ENCODE measurements around the gene USP40.

Gene USP40

DNA sequence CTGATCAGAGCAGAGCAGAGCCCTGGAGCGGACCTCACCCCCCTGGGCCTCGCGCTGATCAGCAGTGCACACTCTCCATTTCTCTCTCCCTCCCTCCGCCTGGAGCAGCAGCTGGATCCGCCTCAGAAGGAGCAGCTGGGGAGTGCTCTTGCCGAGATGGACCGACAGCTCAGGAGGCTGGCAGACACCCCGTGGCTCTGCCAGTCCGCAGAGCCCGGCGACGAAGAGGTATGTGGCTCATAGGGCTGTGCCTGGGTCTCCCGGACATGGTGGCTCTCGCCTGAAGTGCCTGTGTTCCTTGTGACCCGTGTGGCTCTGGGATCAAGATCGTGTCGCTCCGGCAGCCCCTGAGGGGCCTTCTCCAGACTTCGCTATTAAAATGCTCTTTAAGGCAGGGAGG, 102.5 kb downstream of the USP40 start:
- H3K9me3 ChIP-seq (ENCODE audit: low read length) = no peaks in the 10 kb centered on the region
- peaks cover 70% of the 10 kb centered on the region for H3K36me3 ChIP-seq (ENCODE audit: insufficient read depth, low read length)
- no peaks in the 10 kb centered on the region for H3K27me3 ChIP-seq (ENCODE audit: insufficient read depth, low read length)
- no peak overlapping the region for H2AFZ ChIP-seq (ENCODE audit: low read depth, low read length)
- H3K4me1 ChIP-seq (ENCODE audit: insufficient read depth, low read length) = no peaks in the 10 kb centered on the region
- no peak overlapping the region for H3K4me3 ChIP-seq (ENCODE audit: low read length)

DNA sequence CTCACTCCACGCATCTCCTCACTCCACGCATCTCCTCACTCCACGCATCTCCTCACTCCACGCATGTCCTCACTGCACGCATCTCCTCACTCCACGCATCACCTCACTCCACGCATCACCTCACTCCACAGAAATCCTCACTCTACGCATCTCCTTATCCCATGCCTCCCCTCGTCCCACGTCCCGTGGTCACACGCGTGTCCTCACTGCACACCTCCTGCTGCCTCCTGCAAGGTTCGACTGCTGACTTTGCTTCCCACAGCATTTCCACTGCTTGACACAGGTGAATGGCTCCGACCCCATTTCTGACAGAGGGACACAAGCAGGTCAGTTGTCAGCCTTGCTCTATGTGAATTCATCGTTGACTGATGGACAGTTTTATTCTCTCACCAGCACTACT, 103.0 kb downstream of the USP40 start:
- Histone ChIP-seq H3K4me3 (ENCODE audit: low read length) (no peak overlapping the region), H3K36me3 (ENCODE audit: insufficient read depth, low read length) (peaks cover 69% of the 10 kb centered on the region), H2AFZ (ENCODE audit: low read depth, low read length) (no peak overlapping the region), H3K27me3 (ENCODE audit: insufficient read depth, low read length) (no peaks in the 10 kb centered on the region), H3K9me3 (ENCODE audit: low read length) (no peaks in the 10 kb centered on the region), H3K4me1 (ENCODE audit: insufficient read depth, low read length) (no peaks in the 10 kb centered on the region)

DNA sequence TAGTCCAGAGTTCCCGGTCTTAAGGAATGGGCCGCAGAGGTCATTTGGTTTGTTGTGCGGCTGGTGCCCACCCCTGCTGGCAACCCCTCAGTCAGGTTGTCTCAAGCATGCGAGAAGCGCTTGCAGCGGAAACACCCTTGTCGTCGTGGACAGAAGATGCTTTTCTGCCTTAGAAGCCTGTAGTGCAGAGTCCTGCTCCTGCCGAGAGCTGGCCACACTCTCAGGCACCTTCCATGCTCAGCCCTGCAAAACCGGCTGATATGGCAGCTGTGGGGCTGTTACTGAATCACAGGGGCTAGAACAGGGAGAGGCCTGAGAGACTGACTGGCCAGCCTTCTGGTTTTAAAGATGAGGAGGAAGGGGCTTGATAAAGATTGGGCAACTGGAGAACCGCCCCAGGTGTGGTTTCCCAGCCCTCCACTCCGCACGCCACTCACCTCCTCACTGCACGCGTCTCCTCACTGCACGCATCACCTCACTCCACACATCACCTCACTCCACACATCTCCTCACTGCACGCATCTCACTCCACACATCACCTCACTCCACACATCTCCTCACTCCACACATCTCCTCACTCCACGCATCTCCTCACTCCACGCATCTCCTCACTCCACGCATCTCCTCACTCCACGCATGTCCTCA, 103.6 kb downstream of the USP40 start:
- Histone ChIP-seq H3K4me3 (ENCODE audit: low read length) (no peak overlapping the region), H2AFZ (ENCODE audit: low read depth, low read length) (no peak overlapping the region), H3K9me3 (ENCODE audit: low read length) (no peaks in the 10 kb centered on the region), H3K36me3 (ENCODE audit: insufficient read depth, low read length) (peaks cover 67% of the 10 kb centered on the region), H3K4me1 (ENCODE audit: insufficient read depth, low read length) (no peaks in the 10 kb centered on the region), H3K27me3 (ENCODE audit: insufficient read depth, low read length) (no peaks in the 10 kb centered on the region)

DNA sequence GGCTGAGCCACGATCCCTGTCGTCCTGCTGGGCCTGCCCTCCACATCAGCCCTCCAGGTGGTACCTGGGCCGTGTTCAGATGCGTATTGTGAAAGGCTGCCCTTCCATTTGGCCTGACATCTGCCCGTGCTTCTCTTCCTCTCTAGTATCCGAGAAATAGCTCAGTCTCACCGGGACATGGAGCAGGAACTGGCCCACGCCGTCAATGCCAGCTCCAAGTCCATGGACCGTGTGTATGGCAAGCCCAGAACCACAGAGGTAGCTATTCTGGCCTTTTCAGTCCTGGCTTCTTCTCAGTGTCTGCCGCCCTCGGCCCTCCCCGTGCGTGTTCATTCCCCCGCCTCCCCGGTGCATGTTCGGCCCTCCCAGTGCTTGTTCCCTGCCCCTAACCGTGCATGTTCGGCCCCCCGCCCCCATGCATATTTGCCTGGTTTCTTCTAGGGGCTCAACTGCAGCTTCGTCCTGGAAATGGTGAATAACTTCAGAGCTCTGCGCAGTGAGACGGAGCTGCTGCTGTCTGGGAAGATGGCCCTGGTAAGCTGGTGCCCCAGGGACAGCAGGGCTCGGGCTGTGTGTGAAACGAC, 104.3 kb downstream of the USP40 start:
- H3K4me3 ChIP-seq (ENCODE audit: low read length) = no peak overlapping the region
- H3K4me1 ChIP-seq (ENCODE audit: insufficient read depth, low read length) = no peaks in the 10 kb centered on the region
- H3K27me3 ChIP-seq (ENCODE audit: insufficient read depth, low read length) = no peaks in the 10 kb centered on the region
- H3K9me3 ChIP-seq (ENCODE audit: low read length) = no peaks in the 10 kb centered on the region
- no peak overlapping the region for H2AFZ ChIP-seq (ENCODE audit: low read depth, low read length)
- peaks cover 66% of the 10 kb centered on the region for H3K36me3 ChIP-seq (ENCODE audit: insufficient read depth, low read length)

DNA sequence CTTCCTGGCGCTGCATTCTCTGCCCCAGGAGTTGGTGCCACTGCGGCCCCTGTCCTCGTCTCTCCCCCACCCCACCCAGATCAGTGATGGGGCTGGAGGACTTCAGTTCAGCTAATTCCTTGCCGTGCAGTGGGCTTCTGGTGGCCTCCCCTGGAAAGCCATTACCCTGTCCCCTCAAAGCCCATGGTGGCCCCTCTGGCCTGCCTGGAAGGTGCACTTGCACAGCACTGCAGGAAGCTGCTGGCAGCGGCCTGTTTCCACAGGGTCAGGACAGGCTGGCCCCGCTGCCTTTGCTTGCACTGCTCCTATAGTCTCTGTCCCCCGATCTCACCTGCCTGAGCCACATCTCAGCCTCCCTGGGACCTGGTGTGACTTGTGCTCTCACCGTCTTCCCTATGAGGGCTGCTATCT, 105.1 kb downstream of the USP40 start:
- Histone ChIP-seq H3K4me3 (ENCODE audit: low read length) (no peak overlapping the region), H3K36me3 (ENCODE audit: insufficient read depth, low read length) (peaks cover 67% of the 10 kb centered on the region), H2AFZ (ENCODE audit: low read depth, low read length) (no peak overlapping the region), H3K27me3 (ENCODE audit: insufficient read depth, low read length) (no peaks in the 10 kb centered on the region), H3K4me1 (ENCODE audit: insufficient read depth, low read length) (no peaks in the 10 kb centered on the region), H3K9me3 (ENCODE audit: low read length) (no peaks in the 10 kb centered on the region)

DNA sequence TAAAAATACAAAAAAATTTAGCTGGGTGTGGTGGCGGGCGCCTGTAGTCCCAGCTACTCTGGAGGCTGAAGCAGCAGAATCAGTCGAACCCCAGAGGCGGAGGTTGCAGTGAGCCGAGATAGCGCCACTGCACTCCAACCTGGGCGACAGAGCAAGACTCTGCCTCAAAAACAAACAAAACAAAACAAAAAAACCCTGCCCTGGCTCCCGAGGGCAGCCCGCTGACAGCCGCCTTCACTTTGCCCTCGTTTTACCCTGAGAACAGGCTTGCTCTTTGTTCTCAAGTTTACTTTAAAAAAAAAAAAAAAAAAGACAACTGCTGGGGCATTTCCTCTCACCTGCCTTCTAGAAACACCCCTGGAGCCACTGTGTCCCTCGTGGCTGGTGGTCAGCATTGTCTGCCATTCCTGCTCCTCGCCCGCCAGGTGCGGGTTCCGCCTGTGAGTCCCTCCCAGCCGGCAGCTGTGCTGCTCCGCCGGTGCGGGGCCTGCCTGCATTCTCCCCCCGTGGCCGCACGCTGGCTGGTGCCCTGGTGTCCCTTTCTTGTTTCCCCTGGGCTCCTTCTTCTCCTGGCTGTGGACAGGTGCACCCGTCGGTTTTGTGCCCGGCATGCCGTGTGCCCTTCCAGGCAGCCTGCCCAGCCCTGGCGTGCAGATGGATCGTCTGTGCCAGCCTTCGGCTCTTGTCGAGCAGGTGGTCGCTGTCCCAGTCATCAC, 105.7 kb downstream of the USP40 start:
- Histone ChIP-seq H3K9me3 (ENCODE audit: low read length) (no peaks in the 10 kb centered on the region), H3K27me3 (ENCODE audit: insufficient read depth, low read length) (no peaks in the 10 kb centered on the region), H3K4me1 (ENCODE audit: insufficient read depth, low read length) (no peaks in the 10 kb centered on the region), H3K4me3 (ENCODE audit: low read length) (no peak overlapping the region), H3K36me3 (ENCODE audit: insufficient read depth, low read length) (peaks cover 68% of the 10 kb centered on the region), H2AFZ (ENCODE audit: low read depth, low read length) (no peak overlapping the region)

DNA sequence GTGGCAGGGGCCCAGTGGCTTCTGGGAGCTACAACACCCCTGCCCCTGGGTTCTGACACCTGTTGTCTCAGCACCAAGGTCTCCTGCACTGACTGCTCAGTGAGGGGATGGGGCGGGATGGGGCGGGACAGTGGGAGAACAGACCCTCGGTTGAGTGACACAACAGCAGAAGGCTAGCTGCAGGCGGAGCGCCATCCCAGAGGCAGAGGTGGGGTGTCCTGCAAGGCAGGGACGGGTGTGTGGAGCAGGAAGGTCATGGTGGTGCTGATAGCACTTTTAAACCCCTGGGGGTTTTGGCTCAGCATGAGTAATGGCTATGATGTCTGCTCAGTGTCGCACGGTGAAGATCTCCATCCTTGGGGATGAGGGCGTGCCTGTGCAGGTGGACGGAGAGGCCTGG, 107.2 kb downstream of the USP40 start:
- Histone ChIP-seq H3K4me3 (ENCODE audit: low read length) (no peak overlapping the region), H3K36me3 (ENCODE audit: insufficient read depth, low read length) (peaks cover 77% of the 10 kb centered on the region), H2AFZ (ENCODE audit: low read depth, low read length) (no peak overlapping the region), H3K9me3 (ENCODE audit: low read length) (no peaks in the 10 kb centered on the region), H3K4me1 (ENCODE audit: insufficient read depth, low read length) (no peaks in the 10 kb centered on the region), H3K27me3 (ENCODE audit: insufficient read depth, low read length) (no peaks in the 10 kb centered on the region)

DNA sequence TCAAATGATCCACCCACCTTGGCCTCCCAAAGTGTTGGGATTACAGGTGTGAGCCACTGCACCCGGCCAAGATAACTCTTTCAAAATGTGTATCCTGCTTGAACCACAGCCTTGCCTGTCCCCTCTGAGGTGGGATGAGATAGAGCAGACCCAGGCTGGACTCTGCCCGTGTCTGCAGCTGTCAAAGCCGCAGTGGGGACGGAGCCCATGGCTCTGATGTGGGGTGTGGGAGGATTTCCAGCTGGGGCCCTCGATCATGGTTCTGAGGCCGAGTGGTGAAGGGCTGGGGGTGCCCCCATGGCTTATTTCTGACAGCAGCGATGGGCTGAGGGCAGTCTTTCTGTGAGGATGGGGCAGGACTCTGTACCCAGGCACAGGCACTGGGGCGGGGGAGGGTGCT, 107.8 kb downstream of the USP40 start:
- no peak overlapping the region for H2AFZ ChIP-seq (ENCODE audit: low read depth, low read length)
- H3K4me3 ChIP-seq (ENCODE audit: low read length) = no peak overlapping the region
- H3K27me3 ChIP-seq (ENCODE audit: insufficient read depth, low read length) = no peaks in the 10 kb centered on the region
- H3K4me1 ChIP-seq (ENCODE audit: insufficient read depth, low read length) = no peaks in the 10 kb centered on the region
- no peaks in the 10 kb centered on the region for H3K9me3 ChIP-seq (ENCODE audit: low read length)
- H3K36me3 ChIP-seq (ENCODE audit: insufficient read depth, low read length) = peaks cover 75% of the 10 kb centered on the region

DNA sequence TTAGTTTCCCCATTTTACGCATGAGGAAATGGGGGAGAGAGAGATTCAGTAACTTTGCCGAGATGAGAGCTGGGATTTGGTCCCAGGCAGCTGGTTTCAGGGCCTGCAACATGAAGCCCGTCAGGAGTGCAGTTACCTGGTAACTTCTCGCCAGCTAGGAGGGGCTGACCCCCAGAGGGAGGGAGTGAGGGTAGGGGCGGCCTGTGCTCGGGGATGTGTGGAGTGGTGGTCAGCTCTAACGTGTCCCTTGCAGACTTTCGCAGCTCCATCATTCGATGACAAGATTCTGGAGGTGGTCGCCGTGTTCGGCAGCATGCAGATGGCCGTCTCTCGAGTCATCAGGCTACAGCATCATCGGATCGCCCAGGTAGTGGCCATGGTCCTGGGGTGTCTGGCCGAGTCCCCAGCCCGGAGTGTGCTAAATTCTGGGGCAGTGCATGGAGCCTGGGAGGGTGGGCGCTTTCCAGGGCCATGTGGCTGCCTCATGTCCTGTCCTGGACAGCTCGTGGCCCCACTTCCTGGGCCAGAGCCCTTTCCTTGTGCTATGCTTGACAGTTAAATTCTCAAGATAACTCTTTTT, 108.5 kb downstream of the USP40 start:
- H3K27me3 ChIP-seq (ENCODE audit: insufficient read depth, low read length) = no peaks in the 10 kb centered on the region
- H3K9me3 ChIP-seq (ENCODE audit: low read length) = no peaks in the 10 kb centered on the region
- no peak overlapping the region for H2AFZ ChIP-seq (ENCODE audit: low read depth, low read length)
- H3K36me3 ChIP-seq (ENCODE audit: insufficient read depth, low read length) = peaks cover 76% of the 10 kb centered on the region
- no peak overlapping the region for H3K4me3 ChIP-seq (ENCODE audit: low read length)
- H3K4me1 ChIP-seq (ENCODE audit: insufficient read depth, low read length) = no peaks in the 10 kb centered on the region

DNA sequence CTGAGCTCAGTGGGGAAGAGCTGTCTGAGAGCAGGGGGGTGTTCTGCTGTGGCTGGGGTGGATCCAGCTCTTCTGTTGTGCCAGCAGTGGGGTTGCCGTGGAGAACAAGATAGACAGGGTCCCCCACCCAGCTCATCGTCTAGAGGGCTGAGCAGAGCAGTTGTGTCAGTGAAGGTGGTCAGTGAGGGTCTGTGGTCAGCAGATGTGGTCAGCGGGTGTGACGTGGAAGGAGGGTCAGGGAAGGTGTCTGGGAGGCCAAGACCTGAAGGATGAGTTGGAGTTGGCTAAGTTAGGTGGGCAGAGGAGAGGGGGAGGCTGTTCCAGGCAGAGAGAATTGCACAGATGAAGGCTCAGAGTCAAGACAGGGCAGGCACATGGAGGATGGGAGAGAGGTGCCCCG, 109.2 kb downstream of the USP40 start:
- H2AFZ ChIP-seq (ENCODE audit: low read depth, low read length) = no peak overlapping the region
- H3K9me3 ChIP-seq (ENCODE audit: low read length) = no peaks in the 10 kb centered on the region
- no peaks in the 10 kb centered on the region for H3K4me1 ChIP-seq (ENCODE audit: insufficient read depth, low read length)
- peaks cover 76% of the 10 kb centered on the region for H3K36me3 ChIP-seq (ENCODE audit: insufficient read depth, low read length)
- H3K27me3 ChIP-seq (ENCODE audit: insufficient read depth, low read length) = no peaks in the 10 kb centered on the region
- no peak overlapping the region for H3K4me3 ChIP-seq (ENCODE audit: low read length)

DNA sequence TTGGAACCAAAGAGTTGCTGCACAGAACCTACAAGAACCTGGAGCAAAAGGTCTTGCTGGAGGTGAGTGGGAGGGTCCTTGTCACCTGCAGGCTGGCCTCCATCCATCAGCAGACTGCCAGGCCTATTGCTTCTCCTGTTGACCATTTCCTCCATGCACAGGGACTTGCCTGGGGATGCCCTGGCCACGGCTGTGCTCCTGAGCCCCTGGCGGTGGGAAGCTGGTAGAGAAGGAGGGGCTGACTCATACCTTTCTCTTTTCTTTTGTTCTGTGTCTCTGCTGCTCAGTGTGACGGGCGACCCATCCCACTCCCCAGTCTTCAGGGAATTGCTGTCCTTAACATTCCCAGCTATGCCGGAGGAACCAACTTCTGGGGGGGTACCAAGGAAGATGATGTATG, 109.6 kb downstream of the USP40 start:
- H3K36me3 ChIP-seq (ENCODE audit: insufficient read depth, low read length) = peaks cover 76% of the 10 kb centered on the region
- H3K9me3 ChIP-seq (ENCODE audit: low read length) = no peaks in the 10 kb centered on the region
- no peak overlapping the region for H3K4me3 ChIP-seq (ENCODE audit: low read length)
- no peaks in the 10 kb centered on the region for H3K4me1 ChIP-seq (ENCODE audit: insufficient read depth, low read length)
- H3K27me3 ChIP-seq (ENCODE audit: insufficient read depth, low read length) = no peaks in the 10 kb centered on the region
- no peak overlapping the region for H2AFZ ChIP-seq (ENCODE audit: low read depth, low read length)

DNA sequence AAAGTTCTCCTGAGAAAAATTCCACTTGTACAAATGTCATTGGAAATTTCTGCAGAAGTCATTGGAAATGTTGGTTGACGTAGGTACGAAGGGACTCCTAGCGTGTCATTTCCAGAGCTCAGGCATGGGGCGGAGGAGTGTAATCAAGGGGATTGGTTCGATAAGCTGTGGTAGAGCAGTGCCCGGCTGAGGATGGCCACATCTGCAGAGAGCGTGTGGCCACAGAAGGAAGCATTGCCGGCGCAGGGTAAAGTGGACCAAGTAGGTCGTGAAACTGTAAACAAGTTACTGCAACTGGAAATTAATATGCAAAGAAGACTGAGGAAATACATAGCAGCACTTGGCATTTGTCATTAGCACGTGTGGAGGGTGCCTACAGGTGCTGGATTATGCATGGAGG, 110.5 kb downstream of the USP40 start:
- Histone ChIP-seq H3K4me1 (ENCODE audit: insufficient read depth, low read length) (no peaks in the 10 kb centered on the region), H3K36me3 (ENCODE audit: insufficient read depth, low read length) (peaks cover 76% of the 10 kb centered on the region), H3K9me3 (ENCODE audit: low read length) (no peaks in the 10 kb centered on the region), H3K27me3 (ENCODE audit: insufficient read depth, low read length) (no peaks in the 10 kb centered on the region), H3K4me3 (ENCODE audit: low read length) (no peak overlapping the region), H2AFZ (ENCODE audit: low read depth, low read length) (no peak overlapping the region)

DNA sequence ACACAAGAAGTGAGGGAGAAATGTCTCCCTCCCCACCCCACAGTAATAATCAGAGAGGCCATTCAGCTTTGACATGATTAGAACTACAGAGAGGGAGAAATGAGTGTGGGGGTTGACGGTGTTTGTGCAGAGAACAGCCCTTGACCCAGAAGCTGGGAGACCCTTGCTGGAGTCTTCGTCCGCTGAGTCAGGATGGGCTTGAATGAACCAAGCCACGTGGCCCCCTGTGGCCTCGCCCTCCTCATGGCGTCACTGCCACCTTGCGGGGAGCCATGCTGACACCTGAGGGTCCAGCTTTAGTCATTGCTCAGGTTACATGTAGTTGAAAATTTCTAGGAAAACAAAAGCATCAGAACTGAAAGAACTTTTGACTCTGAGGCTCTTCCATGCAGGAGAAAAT, 111.1 kb downstream of the USP40 start:
- Histone ChIP-seq H2AFZ (ENCODE audit: low read depth, low read length) (no peak overlapping the region), H3K9me3 (ENCODE audit: low read length) (no peaks in the 10 kb centered on the region), H3K4me1 (ENCODE audit: insufficient read depth, low read length) (no peaks in the 10 kb centered on the region), H3K36me3 (ENCODE audit: insufficient read depth, low read length) (peaks cover 81% of the 10 kb centered on the region), H3K27me3 (ENCODE audit: insufficient read depth, low read length) (no peaks in the 10 kb centered on the region), H3K4me3 (ENCODE audit: low read length) (no peak overlapping the region)
